HG02763 (cell line): ENCODE measurements around the gene POLE.

Experiments used
- ATAC-seq: cut with Tn5 transposase; IDR thresholded peaks from one replicate; pipeline ENCODE4 v1.9.1; 2021; ENCODE audit warnings: mild to moderate bottlenecking, moderate library complexity; ENCODE audit not compliant: unreplicated experiment

Gene POLE

GRCh38 chr12:132582582-132583410, 104.3 kb downstream of the POLE start:
- ATAC-seq: no peak

- no peak for ATAC-seq
Measured at GRCh38 chr12:132582058-132582420, 105.1 kb downstream of the POLE start.

- no peak for ATAC-seq
Measured at GRCh38 chr12:132581348-132582057, 105.6 kb downstream of the POLE start.

GRCh38 chr12:132580701-132581292, 106.3 kb downstream of the POLE start:
- ATAC-seq: no peak

GRCh38 chr12:132579744-132580143, 107.4 kb downstream of the POLE start:
- no peak for ATAC-seq

GRCh38 chr12:132578826-132579225, 108.3 kb downstream of the POLE start:
- ATAC-seq: no peak

- no peak for ATAC-seq
Measured at GRCh38 chr12:132578118-132578517, 109.0 kb downstream of the POLE start.

- ATAC-seq: no peak
Measured at GRCh38 chr12:132577191-132577920, 109.8 kb downstream of the POLE start.

- no peak for ATAC-seq
Measured at GRCh38 chr12:132576701-132577100, 110.4 kb downstream of the POLE start.

GRCh38 chr12:132575661-132576060, 111.5 kb downstream of the POLE start:
- no peak for ATAC-seq

- no peak for ATAC-seq
Measured at GRCh38 chr12:132574271-132574996, 112.7 kb downstream of the POLE start.
